WTC11 (cell line): ENCODE data around the gene GRIN3B.

Source experiments
- CBFB ChIP-seq: sonication (generic); formaldehyde crosslinking; IDR thresholded peaks from 2 replicates; pipeline ENCODE4 v1.8.1; 2022; ENCODE audit warnings: mild to moderate bottlenecking, low read depth, missing genetic modification reagents
- FOXK1 ChIP-seq: sonication (generic); formaldehyde crosslinking; IDR thresholded peaks from 2 replicates; pipeline ENCODE4 v1.8.0; 2022; ENCODE audit warnings: mild to moderate bottlenecking, moderate library complexity, missing genetic modification reagents
- GABPB1 ChIP-seq: sonication (generic); formaldehyde crosslinking; IDR thresholded peaks from 2 replicates; pipeline ENCODE4 v1.8.1; 2023; ENCODE audit warnings: mild to moderate bottlenecking, missing genetic modification reagents
- MXD4 ChIP-seq: fragments of 250-450 bp; sonication (Bioruptor Pico); IDR thresholded peaks from 2 replicates; pipeline ENCODE4 v1.8.0; 2021; ENCODE audit warnings: mild to moderate bottlenecking, moderate library complexity, borderline replicate concordance
- NR2C2 ChIP-seq: sonication (generic); formaldehyde crosslinking; IDR thresholded peaks from 2 replicates; pipeline ENCODE4 v1.8.0; 2022; ENCODE audit warnings: mild to moderate bottlenecking, missing genetic modification reagents
- RORB ChIP-seq: fragments of 250-450 bp; sonication (Bioruptor Pico); IDR thresholded peaks from 2 replicates; pipeline ENCODE4 v1.9.0; 2021; ENCODE audit warnings: mild to moderate bottlenecking
- TCF7 ChIP-seq: sonication (generic); formaldehyde crosslinking; IDR thresholded peaks from 2 replicates; pipeline ENCODE4 v1.8.0; 2022; ENCODE audit warnings: mild to moderate bottlenecking, low read depth, missing genetic modification reagents, moderate library complexity
- ZNF138 ChIP-seq: sonication (generic); formaldehyde crosslinking; conservative IDR thresholded peaks from 2 replicates; pipeline ENCODE4 v1.8.1; 2022; ENCODE audit warnings: mild to moderate bottlenecking, moderate library complexity, missing genetic modification reagents
- ZNF232 ChIP-seq: sonication (generic); formaldehyde crosslinking; IDR thresholded peaks from 2 replicates; pipeline ENCODE4 v1.8.0; 2022; ENCODE audit warnings: mild to moderate bottlenecking, missing genetic modification reagents
- TF ChIP-seq, protein P1 (sequence below): sonication (generic); formaldehyde crosslinking; IDR thresholded peaks from 2 replicates; pipeline ENCODE4 v1.8.1; 2023; ENCODE audit warnings: mild to moderate bottlenecking, missing genetic modification reagents, moderate library complexity
- TF ChIP-seq, protein P2 (sequence below): fragments of 200-600 bp; IDR thresholded peaks from 2 replicates; pipeline ENCODE4 v1.8.0; 2022; ENCODE audit warnings: antibody characterized with exemption
- TF ChIP-seq, protein P3 (sequence below): sonication (generic); formaldehyde crosslinking; IDR thresholded peaks from 2 replicates; pipeline ENCODE4 v1.8.1; 2022; ENCODE audit warnings: low read depth, missing genetic modification reagents, borderline replicate concordance
- TF ChIP-seq, protein P4 (sequence below): sonication (generic); formaldehyde crosslinking; IDR thresholded peaks from 2 replicates; pipeline ENCODE4 v1.8.0; 2023; ENCODE audit warnings: mild to moderate bottlenecking, missing genetic modification reagents

DNA sequence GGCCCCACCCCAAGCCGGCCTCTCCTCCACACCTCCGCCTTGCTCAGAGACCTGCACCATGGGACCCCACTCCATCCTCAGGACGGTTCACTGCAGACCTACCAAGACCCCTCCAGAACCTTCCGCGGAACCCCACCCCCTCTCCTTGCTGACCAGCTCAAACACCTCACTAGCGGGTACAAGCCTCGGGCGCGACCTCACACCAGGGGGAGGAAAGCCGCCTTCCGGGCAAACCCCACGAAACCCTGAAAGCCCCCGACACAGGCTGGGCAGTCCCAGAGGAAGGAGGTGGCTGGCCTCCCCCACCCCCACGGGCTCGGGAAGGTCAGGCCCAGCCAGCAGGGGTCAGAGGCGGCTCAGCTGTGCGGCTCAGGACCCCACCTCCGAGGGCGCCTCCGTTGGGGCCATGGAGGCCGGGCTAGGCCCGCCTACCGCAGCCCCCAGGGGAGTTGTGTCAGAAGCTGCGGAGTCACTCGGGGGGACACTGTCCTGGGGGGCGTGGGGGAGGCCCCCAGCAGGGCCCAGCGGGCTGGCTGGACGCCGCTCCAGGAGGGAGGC lies 9.8 kb downstream of the GRIN3B start:
- TF ChIP-seq CBFB (CRISPR knock-in tag), result no peak
- no peak for TF ChIP-seq MXD4 (CRISPR knock-in tag)
- TF ChIP-seq, protein P1, sequence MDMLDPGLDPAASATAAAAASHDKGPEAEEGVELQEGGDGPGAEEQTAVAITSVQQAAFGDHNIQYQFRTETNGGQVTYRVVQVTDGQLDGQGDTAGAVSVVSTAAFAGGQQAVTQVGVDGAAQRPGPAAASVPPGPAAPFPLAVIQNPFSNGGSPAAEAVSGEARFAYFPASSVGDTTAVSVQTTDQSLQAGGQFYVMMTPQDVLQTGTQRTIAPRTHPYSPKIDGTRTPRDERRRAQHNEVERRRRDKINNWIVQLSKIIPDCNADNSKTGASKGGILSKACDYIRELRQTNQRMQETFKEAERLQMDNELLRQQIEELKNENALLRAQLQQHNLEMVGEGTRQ (CRISPR knock-in tag), result no peak
- TF ChIP-seq ZNF138 (CRISPR knock-in tag), result no peak
- TF ChIP-seq, protein P2, sequence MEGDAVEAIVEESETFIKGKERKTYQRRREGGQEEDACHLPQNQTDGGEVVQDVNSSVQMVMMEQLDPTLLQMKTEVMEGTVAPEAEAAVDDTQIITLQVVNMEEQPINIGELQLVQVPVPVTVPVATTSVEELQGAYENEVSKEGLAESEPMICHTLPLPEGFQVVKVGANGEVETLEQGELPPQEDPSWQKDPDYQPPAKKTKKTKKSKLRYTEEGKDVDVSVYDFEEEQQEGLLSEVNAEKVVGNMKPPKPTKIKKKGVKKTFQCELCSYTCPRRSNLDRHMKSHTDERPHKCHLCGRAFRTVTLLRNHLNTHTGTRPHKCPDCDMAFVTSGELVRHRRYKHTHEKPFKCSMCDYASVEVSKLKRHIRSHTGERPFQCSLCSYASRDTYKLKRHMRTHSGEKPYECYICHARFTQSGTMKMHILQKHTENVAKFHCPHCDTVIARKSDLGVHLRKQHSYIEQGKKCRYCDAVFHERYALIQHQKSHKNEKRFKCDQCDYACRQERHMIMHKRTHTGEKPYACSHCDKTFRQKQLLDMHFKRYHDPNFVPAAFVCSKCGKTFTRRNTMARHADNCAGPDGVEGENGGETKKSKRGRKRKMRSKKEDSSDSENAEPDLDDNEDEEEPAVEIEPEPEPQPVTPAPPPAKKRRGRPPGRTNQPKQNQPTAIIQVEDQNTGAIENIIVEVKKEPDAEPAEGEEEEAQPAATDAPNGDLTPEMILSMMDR, result no peak
- no peak for TF ChIP-seq FOXK1
- TF ChIP-seq, protein P3, sequence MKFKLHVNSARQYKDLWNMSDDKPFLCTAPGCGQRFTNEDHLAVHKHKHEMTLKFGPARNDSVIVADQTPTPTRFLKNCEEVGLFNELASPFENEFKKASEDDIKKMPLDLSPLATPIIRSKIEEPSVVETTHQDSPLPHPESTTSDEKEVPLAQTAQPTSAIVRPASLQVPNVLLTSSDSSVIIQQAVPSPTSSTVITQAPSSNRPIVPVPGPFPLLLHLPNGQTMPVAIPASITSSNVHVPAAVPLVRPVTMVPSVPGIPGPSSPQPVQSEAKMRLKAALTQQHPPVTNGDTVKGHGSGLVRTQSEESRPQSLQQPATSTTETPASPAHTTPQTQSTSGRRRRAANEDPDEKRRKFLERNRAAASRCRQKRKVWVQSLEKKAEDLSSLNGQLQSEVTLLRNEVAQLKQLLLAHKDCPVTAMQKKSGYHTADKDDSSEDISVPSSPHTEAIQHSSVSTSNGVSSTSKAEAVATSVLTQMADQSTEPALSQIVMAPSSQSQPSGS (CRISPR knock-in tag), result no peak
- TF ChIP-seq NR2C2 (CRISPR knock-in tag), result no peak
- TF ChIP-seq GABPB1 (CRISPR knock-in tag), result no peak
- TF ChIP-seq, protein P4, sequence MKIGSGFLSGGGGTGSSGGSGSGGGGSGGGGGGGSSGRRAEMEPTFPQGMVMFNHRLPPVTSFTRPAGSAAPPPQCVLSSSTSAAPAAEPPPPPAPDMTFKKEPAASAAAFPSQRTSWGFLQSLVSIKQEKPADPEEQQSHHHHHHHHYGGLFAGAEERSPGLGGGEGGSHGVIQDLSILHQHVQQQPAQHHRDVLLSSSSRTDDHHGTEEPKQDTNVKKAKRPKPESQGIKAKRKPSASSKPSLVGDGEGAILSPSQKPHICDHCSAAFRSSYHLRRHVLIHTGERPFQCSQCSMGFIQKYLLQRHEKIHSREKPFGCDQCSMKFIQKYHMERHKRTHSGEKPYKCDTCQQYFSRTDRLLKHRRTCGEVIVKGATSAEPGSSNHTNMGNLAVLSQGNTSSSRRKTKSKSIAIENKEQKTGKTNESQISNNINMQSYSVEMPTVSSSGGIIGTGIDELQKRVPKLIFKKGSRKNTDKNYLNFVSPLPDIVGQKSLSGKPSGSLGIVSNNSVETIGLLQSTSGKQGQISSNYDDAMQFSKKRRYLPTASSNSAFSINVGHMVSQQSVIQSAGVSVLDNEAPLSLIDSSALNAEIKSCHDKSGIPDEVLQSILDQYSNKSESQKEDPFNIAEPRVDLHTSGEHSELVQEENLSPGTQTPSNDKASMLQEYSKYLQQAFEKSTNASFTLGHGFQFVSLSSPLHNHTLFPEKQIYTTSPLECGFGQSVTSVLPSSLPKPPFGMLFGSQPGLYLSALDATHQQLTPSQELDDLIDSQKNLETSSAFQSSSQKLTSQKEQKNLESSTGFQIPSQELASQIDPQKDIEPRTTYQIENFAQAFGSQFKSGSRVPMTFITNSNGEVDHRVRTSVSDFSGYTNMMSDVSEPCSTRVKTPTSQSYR (CRISPR knock-in tag), result no peak
- no peak for TF ChIP-seq ZNF232 (CRISPR knock-in tag)
- no peak for TF ChIP-seq TCF7 (CRISPR knock-in tag)
- TF ChIP-seq RORB (CRISPR knock-in tag), result no peak
